KOPT-K1 (cell line): ENCODE results near the gene DZIP3.

Experiments used
- H3K27ac ChIP-seq: fragments of 200-600 bp; sonication (generic); 2 replicates; pipeline ENCODE4 v1.5.1; 2016; ENCODE audit warnings: antibody characterized with exemption, mild to moderate bottlenecking, low read depth, low read length; ENCODE audit not compliant: poor library complexity, severe bottlenecking
- H3K36me3 ChIP-seq: fragments of 200-600 bp; sonication (generic); 2 replicates; pipeline ENCODE4 v1.5.1; 2017; ENCODE audit warnings: antibody characterized with exemption, mild to moderate bottlenecking, low read length, moderate library complexity; ENCODE audit not compliant: insufficient read depth
- H3K9me3 ChIP-seq: fragments of 200-600 bp; sonication (generic); 2 replicates; pipeline ENCODE4 v1.5.1; 2017; ENCODE audit warnings: antibody characterized with exemption, low read length, mild to moderate bottlenecking; ENCODE audit not compliant: insufficient read depth, poor library complexity, severe bottlenecking

DZIP3 gene

DNA sequence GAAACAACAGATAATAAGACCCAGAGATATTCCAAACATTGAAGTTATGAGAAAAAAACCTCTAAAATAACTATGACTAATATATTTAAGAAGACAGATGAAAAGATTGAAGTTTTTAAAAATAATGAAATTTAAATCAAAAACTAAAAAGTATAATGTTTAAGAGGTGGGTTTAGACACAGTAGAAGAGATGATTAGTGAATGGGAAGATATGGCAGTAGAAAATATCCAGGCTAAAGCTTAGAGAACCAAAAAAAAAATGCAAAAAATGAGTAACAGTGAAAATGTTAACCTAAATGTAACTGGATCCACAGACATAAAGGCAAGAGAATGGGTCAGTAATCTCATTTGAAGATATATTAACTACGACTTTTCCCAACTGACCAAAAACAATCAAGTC lies 115.5 kb downstream of the DZIP3 start:
- no peaks in the 10 kb centered on the region for H3K36me3 ChIP-seq
- peaks cover 15% of the 10 kb centered on the region for H3K9me3 ChIP-seq

DNA sequence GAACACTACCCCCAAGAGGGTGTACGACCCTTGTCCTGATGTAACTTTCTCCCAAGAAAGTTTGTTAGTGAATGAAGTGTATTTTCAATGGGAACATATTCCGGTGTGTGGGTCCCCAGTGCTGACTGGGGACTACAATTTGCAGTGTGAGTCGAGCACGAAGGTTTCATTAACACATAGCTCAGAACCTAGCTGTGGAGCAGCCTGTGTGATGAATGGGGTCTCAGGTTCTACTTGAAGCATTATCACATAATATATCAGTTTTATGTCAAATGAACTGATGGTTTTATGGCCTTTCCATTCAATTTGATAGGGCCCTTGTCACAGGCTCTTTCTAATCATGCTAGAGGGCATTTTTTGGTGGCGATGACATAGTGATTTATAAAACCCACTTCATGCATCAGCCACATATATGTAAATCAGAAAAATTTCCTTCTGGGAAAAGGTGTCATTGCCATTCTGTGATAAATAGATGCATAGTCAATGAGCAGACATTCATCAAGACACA lies 123.5 kb downstream of the DZIP3 start:
- Histone ChIP-seq H3K9me3 (no peaks in the 10 kb centered on the region), H3K36me3 (no peaks in the 10 kb centered on the region), H3K27ac (no peak overlapping the region)

More for the DNA sequence above, 115.5 kb downstream of the DZIP3 start:
- H3K27ac ChIP-seq: no peak overlapping the region

DNA sequence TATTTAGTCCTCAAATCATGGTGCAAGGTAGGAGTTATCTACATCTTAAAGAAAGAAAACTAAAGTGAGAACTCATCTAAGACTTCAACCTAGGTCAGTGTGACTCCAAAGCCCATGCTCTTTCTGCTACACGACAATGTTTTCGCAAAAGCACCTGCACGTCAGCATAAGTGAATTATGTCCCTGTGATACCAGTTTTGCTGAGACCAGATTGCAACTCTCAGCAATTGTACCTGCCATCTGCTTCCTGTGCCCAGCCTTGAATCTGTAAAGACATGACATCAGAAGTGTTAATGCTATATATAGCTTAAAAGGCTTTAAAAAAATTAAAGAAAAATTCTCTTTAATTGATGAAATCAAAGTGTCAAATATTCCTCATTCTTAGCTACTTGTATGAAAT lies 124.3 kb downstream of the DZIP3 start:
- no peaks in the 10 kb centered on the region for H3K9me3 ChIP-seq
- H3K27ac ChIP-seq: no peak overlapping the region
- no peaks in the 10 kb centered on the region for H3K36me3 ChIP-seq

DNA sequence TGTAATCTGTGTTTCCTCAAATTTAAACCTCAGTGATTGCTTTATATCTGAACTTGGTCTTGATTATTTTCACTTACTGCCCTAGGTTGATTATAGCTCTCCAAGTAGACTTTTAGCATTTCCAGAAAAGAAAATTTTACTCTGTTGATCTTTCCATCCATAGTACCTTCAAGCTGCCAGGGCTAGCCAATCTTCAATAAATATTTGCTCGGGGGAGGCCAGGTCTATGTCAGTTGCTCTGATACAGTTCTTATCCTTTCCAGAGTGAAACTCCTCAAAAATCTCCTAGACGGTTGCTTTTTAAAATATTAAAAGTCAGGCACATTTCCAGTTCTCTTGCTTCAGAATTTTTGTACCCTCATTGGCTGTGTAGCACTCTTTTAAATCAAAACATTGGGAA lies 128.9 kb downstream of the DZIP3 start:
- Histone ChIP-seq H3K36me3 (no peaks in the 10 kb centered on the region), H3K9me3 (no peaks in the 10 kb centered on the region), H3K27ac (no peak overlapping the region)

DNA sequence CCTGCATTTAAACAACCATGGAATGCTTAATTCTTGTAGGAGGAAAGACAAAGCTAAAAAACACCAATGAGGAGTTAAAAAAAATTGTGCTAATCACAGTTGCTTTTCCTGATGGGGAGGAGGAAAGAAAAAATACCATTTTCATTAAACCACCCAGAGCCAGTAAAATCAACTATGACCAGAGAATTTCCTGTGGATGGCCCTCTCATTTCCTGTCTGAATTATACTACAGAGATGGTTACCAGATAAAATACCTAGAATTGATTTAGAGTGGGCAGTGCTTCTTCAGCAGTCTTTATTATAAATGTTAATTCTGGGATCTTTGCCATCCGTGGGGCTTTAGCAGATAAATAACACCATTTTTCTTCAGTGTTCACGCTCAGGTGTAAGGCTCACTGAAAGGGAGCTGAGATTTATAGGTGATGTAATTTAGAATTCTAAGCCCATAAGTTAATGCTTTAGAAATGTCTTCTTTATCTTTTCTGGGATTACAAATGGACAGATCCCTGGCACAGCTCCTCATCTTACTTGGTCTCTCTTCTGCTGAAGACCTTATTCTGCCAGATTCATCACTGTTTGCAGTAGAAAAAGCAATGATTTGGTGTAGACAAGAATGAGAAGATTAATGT lies 129.8 kb downstream of the DZIP3 start:
- Histone ChIP-seq H3K27ac (no peak overlapping the region), H3K36me3 (no peaks in the 10 kb centered on the region), H3K9me3 (no peaks in the 10 kb centered on the region)

DNA sequence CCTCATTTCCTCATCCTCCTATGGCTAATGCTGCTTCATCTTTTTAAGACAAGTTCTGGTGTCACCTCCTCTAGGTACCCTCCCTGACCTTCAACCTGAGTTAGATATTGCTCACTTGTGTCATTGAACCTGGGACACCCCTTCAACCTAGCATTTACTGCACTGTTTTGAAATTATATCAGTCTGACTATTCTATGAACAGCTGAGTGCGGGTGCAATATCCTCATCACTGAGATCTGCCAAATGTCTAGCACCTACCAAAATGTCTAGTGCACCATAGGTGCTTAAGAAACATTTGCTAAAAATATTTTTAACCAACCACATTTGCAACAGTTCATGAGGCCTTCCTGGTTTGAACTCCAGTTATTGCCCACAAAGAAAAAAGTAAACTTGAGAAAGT lies 133.2 kb downstream of the DZIP3 start:
- Histone ChIP-seq H3K27ac (no peak overlapping the region), H3K9me3 (no peaks in the 10 kb centered on the region), H3K36me3 (no peaks in the 10 kb centered on the region)

DNA sequence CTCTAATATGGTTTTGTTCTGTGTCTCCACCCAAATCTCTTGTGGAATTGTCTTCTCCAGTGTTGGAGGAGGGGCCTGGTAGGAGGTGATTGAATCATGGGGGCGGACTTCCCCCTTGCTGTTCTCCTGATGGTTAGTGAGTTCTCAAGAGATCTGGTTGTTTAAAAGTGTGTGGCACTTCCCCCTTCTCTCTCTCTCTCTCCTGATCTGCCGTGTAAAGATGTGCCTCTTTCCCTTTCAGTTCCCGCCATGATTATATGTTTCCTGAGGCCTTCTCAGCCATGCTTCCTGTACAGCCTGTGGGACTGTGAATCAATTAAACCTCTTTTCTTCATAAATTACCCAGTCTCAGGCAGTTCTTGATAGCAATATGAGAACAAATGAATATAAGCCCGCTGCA lies 134.6 kb downstream of the DZIP3 start:
- Histone ChIP-seq H3K27ac (no peak overlapping the region), H3K9me3 (no peaks in the 10 kb centered on the region), H3K36me3 (no peaks in the 10 kb centered on the region)

DNA sequence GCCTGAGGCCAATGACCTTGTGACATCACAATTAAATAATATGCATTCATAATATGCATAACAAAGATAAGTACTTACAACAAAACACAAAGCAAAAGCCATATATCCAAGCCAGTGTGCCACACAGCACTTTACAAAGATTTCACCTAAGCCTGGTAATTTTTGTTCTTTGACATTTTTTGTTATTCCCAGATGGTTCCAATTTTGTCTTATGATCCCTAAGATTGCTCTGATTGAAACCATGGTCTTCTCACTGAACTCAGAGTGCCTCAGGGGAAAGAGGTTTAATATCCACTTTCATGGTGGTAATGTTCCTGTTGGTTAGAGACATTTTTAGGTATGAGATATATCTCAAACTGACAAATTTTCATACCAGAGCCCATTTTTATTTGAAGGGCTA lies 138.6 kb downstream of the DZIP3 start:
- no peaks in the 10 kb centered on the region for H3K36me3 ChIP-seq
- H3K9me3 ChIP-seq: no peaks in the 10 kb centered on the region
- H3K27ac ChIP-seq: no peak overlapping the region

DNA sequence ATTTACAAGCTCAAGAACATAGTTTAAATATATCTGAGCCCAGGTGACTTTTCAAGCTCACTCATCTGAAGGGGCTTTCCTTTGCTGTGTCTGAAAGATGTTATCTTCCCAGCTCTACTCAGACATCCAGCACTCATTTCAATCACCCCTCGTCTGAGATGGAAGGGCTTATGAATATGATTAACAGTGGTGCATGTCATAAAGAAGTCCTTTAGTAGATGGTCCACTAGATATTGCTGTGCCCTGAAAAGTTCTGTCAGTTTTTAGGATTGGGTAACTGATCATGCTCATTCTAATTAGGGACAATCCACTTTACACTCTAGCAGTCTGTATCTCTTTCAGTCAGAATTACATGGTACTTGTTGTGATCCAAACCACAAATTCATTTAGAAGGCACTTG lies 139.4 kb downstream of the DZIP3 start:
- Histone ChIP-seq H3K27ac (no peak overlapping the region), H3K9me3 (no peaks in the 10 kb centered on the region), H3K36me3 (no peaks in the 10 kb centered on the region)

DNA sequence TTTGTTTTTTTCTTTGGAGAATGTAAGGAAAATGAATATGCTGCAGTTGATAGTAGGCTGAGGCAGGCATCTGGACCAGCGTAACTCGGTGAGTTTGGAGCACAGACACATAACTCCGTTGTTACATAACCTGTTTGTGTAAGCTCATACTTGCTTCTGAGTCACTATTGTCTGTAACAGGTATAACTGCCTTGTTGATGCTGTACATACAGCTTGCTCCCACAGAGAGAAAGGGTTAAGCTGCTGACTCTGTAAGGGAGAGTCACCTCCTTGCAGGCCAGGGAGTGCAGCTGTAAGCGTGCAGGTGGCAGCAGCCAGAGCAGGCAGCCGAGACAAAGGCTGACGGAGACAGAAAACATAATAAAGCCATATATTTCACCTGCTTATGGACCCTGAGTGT lies 147.3 kb downstream of the DZIP3 start:
- H3K9me3 ChIP-seq: no peaks in the 10 kb centered on the region
- H3K27ac ChIP-seq: no peak overlapping the region
- no peaks in the 10 kb centered on the region for H3K36me3 ChIP-seq

DNA sequence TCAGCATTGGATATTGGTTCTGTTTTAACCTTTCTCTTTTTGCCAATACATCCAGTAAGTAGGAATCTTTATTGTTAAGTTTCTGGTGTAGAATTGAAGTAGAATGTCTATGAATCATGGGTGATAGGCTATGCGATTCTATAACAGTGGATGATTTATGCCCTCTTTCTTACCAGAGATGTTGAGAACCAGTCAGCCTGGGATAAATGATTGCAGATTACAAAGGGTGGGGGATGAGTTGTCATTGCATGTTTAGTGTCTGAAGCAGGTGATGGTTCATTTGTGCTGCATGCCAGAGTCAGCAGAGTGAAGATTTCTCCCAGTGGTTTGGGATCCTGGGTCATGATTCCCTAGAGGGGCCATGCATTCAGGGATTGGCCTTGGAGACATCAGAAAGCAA lies 153.4 kb downstream of the DZIP3 start:
- H3K9me3 ChIP-seq: no peaks in the 10 kb centered on the region
- H3K27ac ChIP-seq: no peak overlapping the region
- H3K36me3 ChIP-seq: no peaks in the 10 kb centered on the region
